ENCODE results near the gene OSBPL10.

DNA sequence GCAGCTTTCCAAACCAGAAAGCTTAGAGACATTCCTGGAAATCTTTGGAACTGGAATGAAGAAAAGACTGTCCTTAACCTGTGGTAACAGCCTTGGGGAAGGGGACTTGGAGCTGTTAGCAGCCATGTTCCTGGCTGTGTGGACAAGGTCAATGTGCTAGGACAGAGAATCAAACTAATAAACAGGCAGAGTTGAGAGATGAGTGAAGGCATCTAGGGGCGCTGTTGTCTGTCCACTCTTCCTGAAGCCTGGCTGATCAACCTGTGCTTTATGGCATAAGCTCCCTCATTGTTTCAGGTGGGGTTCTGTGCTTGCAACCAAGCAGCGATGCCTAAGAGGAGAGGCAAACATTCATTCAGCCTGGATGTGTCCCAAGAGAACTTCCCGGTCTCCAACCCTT lies 19.8 kb upstream of the OSBPL10 start:
- TF ChIP-seq EZH2phosphoT487 (IDR thresholded peaks at IDR 0.05; ENCODE audit: borderline replicate concordance, low read length) (no peak), EZH2 (IDR thresholded peaks at IDR 0.05; ENCODE audit: low read length, unreplicated experiment) (no peak)
- TF ChIP-seq, protein P1, sequence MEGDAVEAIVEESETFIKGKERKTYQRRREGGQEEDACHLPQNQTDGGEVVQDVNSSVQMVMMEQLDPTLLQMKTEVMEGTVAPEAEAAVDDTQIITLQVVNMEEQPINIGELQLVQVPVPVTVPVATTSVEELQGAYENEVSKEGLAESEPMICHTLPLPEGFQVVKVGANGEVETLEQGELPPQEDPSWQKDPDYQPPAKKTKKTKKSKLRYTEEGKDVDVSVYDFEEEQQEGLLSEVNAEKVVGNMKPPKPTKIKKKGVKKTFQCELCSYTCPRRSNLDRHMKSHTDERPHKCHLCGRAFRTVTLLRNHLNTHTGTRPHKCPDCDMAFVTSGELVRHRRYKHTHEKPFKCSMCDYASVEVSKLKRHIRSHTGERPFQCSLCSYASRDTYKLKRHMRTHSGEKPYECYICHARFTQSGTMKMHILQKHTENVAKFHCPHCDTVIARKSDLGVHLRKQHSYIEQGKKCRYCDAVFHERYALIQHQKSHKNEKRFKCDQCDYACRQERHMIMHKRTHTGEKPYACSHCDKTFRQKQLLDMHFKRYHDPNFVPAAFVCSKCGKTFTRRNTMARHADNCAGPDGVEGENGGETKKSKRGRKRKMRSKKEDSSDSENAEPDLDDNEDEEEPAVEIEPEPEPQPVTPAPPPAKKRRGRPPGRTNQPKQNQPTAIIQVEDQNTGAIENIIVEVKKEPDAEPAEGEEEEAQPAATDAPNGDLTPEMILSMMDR (conservative IDR thresholded peaks at IDR 0.05; ENCODE audit: low read depth, low read length) = no peak

Measured in PC-3 (cell line).